Calu3 (cell line): ENCODE data around the gene SGF29. TPM values are rescaled to one million over a fixed set of nuclear protein-coding genes. Genes with fewer than 3 reads are reported as not detected.
"Not testable (repeated sequence)": the region's sequence is repeated elsewhere in the genome, so short reads cannot be mapped to it uniquely, and the experiment has no call there.

ENCODE experiments used
- BruUV-seq: library from RNA; stranded (reverse); fragments of 400-500 nt; replicated peaks from 2 replicates; lab custom pipeline; 2021; lab: Mats Ljungman, UMichigan
- CTCF ChIA-PET: fragments of 300-600 bp; sonication (Branson Sonifier 250); formaldehyde crosslinking; loops from one replicate; lab custom pipeline; 2022; ENCODE audit warnings: antibody characterized with exemption; lab: Charles Lee
- DNase-seq: peaks from one replicate; pipeline ENCODE4 v3.0.0; 2022
- H3K27ac Mint-ChIP-seq: one replicate; pipeline ENCODE4 v1.8.0; 2022; ENCODE audit warnings: mixed read lengths; ENCODE audit not compliant: unreplicated experiment
- H3K27me3 Mint-ChIP-seq: one replicate; pipeline ENCODE4 v1.8.0; 2022; ENCODE audit warnings: mixed read lengths; ENCODE audit not compliant: unreplicated experiment
- H3K36me3 Mint-ChIP-seq: one replicate; pipeline ENCODE4 v1.8.0; 2022; ENCODE audit warnings: mild to moderate bottlenecking, moderate library complexity, mixed read lengths; ENCODE audit not compliant: insufficient read depth, unreplicated experiment
- H3K4me1 Mint-ChIP-seq: one replicate; pipeline ENCODE4 v1.8.0; 2022; ENCODE audit warnings: mild to moderate bottlenecking, low read depth, mixed read lengths; ENCODE audit not compliant: unreplicated experiment
- H3K4me3 Mint-ChIP-seq: one replicate; pipeline ENCODE4 v1.8.0; 2022; ENCODE audit warnings: mild to moderate bottlenecking, low read depth, moderate library complexity, mixed read lengths; ENCODE audit not compliant: unreplicated experiment
- H3K9me3 Mint-ChIP-seq: one replicate; pipeline ENCODE4 v1.8.0; 2022; ENCODE audit warnings: low read depth, mixed read lengths; ENCODE audit not compliant: unreplicated experiment
- intact Hi-C: fragments of 100-400 bp; cut with micrococcal nuclease; formaldehyde crosslinking; loops from one replicate; pipeline ENCODE4 v1.10.0; 2022; ENCODE audit not compliant: unreplicated experiment
- total RNA-seq: library from RNA; stranded (reverse); gene quantifications from 2 replicates; pipeline ENCODE4 v1.2.3, GENCODE V29; 2022
- TF ChIP-seq, protein P1 (sequence below): fragments of 200-600 bp; IDR thresholded peaks from one replicate; pipeline ENCODE4 v1.8.0; 2022; ENCODE audit warnings: antibody characterized with exemption; ENCODE audit not compliant: unreplicated experiment

The SGF29 gene
- total RNA-seq, 1 experiment from 2014 or later: 31.0 TPM

DNA sequence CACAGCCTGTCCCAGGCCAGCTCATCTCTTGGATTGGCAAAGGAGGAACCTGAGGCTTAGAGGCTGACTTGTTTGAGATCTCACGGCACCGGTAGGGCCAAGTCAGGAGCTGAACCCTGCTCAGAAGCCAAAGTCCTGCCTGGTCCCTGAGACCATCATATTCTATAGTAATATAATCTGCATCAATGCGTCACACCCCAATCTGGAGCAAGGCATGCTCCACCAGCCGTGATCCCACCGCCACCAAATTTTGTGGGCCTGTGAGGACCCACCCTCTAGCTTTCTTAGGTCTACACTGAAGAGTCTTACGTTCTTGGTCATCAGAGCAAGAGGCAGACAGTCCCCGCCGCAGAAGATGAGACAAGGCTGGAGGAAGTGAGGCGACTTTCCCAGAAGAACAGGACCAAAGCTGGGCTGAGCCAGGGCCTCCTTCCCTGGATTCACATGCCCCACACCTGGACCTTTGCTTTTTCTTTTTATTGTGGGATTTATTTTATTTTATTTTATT is 53.5 kb downstream of the SGF29 start:
- Mint-ChIP-seq H3K27me3 (no peaks in the 10 kb centered on the region), H3K4me1 (no peaks in the 10 kb centered on the region), H3K9me3 (no peaks in the 10 kb centered on the region), H3K27ac (no peak overlapping the region), H3K4me3 (no peak overlapping the region), H3K36me3 (no peaks in the 10 kb centered on the region)
- TF ChIP-seq, protein P1, sequence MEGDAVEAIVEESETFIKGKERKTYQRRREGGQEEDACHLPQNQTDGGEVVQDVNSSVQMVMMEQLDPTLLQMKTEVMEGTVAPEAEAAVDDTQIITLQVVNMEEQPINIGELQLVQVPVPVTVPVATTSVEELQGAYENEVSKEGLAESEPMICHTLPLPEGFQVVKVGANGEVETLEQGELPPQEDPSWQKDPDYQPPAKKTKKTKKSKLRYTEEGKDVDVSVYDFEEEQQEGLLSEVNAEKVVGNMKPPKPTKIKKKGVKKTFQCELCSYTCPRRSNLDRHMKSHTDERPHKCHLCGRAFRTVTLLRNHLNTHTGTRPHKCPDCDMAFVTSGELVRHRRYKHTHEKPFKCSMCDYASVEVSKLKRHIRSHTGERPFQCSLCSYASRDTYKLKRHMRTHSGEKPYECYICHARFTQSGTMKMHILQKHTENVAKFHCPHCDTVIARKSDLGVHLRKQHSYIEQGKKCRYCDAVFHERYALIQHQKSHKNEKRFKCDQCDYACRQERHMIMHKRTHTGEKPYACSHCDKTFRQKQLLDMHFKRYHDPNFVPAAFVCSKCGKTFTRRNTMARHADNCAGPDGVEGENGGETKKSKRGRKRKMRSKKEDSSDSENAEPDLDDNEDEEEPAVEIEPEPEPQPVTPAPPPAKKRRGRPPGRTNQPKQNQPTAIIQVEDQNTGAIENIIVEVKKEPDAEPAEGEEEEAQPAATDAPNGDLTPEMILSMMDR: no peak
- CTCF ChIA-PET: no interaction called here
- DNase-seq: no peak
- intact Hi-C loops: no loop called here
- no TSS peak for BruUV-seq

DNA sequence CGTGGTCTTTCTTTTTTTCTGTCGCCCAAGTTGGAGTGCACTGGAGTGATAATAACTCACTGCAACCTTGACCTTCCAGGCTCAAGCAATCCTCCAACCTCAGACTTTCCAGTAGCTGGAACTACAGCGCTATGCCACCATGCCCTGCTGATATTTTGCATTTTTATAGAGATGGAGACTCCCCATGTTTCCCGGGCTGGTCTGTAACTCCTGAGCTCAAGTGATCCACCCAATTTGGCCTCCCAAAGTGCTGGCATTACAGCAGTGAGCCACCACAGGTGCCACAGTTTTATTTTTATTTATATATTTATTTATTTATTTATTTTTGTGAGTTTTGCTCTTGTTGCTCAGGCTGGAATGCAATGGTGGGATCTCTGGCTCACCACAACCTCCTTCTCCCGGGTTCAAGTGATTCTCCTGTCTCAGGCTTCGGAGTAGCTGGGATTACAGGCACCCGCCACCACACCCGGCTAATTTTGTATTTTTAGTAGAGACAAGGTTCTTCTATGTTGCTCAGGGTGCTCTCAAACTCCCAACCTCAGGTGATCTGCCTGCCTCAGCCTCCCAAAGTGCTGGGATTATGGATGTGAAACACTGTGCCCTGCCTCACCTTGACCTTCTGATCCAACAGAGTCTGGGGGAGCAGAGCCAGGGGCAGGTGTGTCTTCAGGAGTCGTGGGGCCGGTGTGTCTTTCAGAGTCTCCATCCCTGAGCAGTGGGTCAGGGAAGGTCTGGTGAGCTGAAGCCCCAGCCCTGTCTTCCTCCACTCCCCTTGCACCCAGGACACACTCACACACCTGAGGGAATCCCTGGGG is 54.2 kb downstream of the SGF29 start:
- H3K27me3 Mint-ChIP-seq, H3K27ac Mint-ChIP-seq, CTCF ChIA-PET, BruUV-seq, H3K9me3 Mint-ChIP-seq, H3K4me1 Mint-ChIP-seq, DNase-seq, intact Hi-C loops, H3K4me3 Mint-ChIP-seq, H3K36me3 Mint-ChIP-seq: not testable (repeated sequence)

DNA sequence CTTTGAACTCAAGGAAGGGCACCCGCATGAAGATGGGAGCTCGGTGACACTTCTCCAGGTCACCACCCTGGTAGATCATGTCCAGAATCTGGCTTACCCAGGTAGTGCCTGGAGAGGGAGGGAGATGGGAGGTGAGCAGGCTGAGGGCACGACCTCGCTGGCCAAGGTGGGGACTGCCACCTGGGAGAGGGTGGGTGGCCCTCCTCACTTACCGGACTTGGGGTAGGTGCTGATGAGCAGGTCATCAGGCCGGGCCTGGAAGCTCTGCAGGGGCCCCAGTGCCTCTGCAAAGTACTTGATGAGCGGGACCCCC is 54.7 kb downstream of the SGF29 start:
- CTCF ChIA-PET, intact Hi-C loops, BruUV-seq, H3K27me3 Mint-ChIP-seq, H3K36me3 Mint-ChIP-seq, DNase-seq, H3K27ac Mint-ChIP-seq, H3K4me1 Mint-ChIP-seq, H3K9me3 Mint-ChIP-seq, H3K4me3 Mint-ChIP-seq: not testable (repeated sequence)

DNA sequence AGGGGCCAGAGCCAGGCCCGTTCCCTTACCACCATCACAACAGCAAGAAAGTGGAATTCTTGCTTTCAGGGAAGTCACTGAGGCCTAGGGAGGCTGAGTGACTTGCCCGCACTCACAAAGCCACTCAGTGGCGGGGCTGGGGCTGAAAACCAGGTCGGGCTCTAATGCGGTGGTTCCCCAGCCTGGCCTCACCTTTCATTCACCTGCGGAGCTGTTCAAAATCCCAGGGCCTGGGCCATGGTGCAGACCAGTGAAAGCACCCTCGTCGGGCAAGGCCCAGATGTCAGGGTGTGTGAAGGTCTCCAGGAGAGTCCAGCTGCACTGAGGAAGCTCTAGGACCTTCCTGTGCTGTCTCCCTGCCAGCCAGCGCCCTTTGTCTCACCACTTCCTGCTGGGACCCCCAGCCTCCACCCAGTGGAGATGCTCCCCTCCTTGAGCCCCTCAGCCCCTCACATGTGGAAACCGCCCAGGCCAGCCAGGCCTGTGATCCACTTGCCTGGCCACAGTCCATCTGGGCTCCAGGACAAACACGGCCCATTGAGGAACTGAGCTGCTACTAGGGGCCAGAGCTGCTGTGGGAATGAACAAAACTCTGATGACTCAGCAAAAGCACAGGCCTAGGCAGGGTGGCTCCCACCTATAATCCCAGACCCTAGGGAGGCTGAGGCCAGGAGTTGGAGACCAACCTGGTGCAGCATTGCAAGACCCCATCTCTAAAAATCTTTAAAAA is 55.3 kb downstream of the SGF29 start:
- H3K4me1 Mint-ChIP-seq, BruUV-seq, intact Hi-C loops, H3K36me3 Mint-ChIP-seq, DNase-seq, H3K9me3 Mint-ChIP-seq, H3K27ac Mint-ChIP-seq, H3K27me3 Mint-ChIP-seq, H3K4me3 Mint-ChIP-seq: not testable (repeated sequence)
- CTCF ChIA-PET: interaction anchor here (0.6 kb wide), 1 partner anchor 119 kb away, joined by 4 read pairs; no protein-coding TSS in a partner anchor

DNA sequence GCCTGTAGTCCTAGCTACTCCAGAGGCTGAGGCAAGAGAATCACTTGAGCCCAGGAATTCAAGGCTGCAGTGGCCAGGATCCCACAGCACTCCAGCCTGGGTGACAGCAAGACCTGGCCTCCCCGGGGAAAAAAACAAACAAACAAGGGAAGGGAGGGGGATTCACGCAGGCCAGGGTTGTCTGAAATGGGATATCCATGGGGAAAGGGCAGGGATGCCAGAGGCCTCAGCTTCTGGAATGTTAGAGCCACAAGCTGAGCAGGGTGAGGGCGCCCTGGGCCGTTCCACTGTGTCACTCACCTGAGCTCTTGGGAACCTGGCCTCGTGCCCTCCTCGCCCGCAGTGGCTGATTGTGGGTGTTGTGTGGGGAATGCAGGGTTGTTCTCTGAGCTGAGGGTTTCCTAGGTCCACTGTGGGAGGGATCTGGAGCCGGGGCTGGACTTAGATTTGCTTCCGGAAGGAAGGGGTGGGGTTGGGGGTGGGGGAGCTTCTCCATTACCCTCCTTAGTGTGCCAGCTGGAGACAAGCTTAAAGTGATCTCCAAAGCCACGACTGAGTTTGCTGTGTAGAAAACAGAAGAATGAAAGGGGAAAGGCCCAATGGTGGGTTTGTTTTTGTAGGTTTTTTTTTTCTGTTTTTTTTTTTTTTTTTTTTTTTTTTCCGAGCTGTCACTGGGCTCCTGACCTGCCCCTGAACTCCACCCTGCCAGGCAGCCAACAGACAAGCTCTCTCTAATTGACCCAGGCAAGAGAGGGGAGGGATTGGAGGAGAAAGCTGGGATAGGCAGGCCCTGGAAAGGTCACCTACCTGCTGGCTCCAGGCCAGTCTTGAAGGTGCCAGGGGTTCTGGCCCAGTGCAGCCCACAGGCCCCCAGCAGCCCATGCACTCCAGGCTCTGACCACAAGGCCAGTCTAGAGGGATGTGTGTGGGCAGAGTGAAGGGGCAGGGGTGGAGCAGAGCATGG is 56.2 kb downstream of the SGF29 start, which contains the start of gene SULT1A1:
SULT1A1 (minus strand) TSS at position 414 of the 964 bp plus-strand sequence. CDS start 1,189 bp downstream, outside the sequence.
- Mint-ChIP-seq H3K36me3 (no peaks in the 10 kb centered on the region), H3K27ac (no peak within 1 kb of the TSS), H3K27me3 (no peaks in the 10 kb centered on the region), H3K4me1 (no peaks in the 10 kb centered on the region), H3K9me3 (no peaks in the 10 kb centered on the region), H3K4me3 (no peak within 1 kb of the TSS)
- TF ChIP-seq, protein P1: no peak
- CTCF ChIA-PET: interaction anchor here (0.6 kb wide), 1 partner anchor 120 kb away, joined by 4 read pairs; no protein-coding TSS in a partner anchor
- DNase-seq: peak; percentile 43
- intact Hi-C loops: no loop called here
- BruUV-seq: no TSS peak
